GM12878 (cell line): ENCODE results near the gene LRRC8D. TPM values are rescaled to one million over a fixed set of nuclear protein-coding genes. Genes with fewer than 3 reads are reported as not detected.
A peak's percentile ranks its signal among the peaks of the same experiment; 100 is the strongest.

Experiments
- ATF3 ChIP-seq: IDR thresholded peaks from 2 replicates; pipeline ENCODE4 v1.6.1; 2011; ENCODE audit warnings: low read depth, mild to moderate bottlenecking, low read length, moderate library complexity, borderline replicate concordance; ENCODE audit errors: extremely low read depth
- BCLAF1 ChIP-seq: fragments of 450-650 bp; IDR thresholded peaks from 2 replicates; pipeline ENCODE4 v1.6.1; 2017; ENCODE audit warnings: antibody characterized with exemption, mild to moderate bottlenecking, moderate library complexity
- BHLHE40 ChIP-seq, 2 experiments: fragments of 450-650 bp in 1 of 2; IDR thresholded peaks; 2 replicates each; pipeline ENCODE4 v1.6.1; 2011 to 2017; ENCODE audit warnings: low read depth in 2 of 2, borderline replicate concordance in 1 of 2, improper control_type of control experiment in 1 of 2, low read length in 1 of 2, mild to moderate bottlenecking in 1 of 2
- E4F1 ChIP-seq: fragments of 450-650 bp; IDR thresholded peaks from 2 replicates; pipeline ENCODE4 v1.6.1; 2018; ENCODE audit warnings: borderline replicate concordance, mild to moderate bottlenecking; ENCODE audit not compliant: partially characterized antibody
- LARP7 ChIP-seq: fragments of 450-650 bp; IDR thresholded peaks from 2 replicates; pipeline ENCODE4 v1.6.1; 2017; ENCODE audit warnings: mild to moderate bottlenecking
- MAX ChIP-seq: IDR thresholded peaks from 2 replicates; pipeline ENCODE4 v1.6.1; 2012; ENCODE audit warnings: low read depth, low read length, improper control_type of control experiment
- MEF2A ChIP-seq: IDR thresholded peaks from 2 replicates; pipeline ENCODE4 v1.6.1; 2011; ENCODE audit warnings: low read depth, mild to moderate bottlenecking, low read length, moderate library complexity; ENCODE audit not compliant: insufficient read depth
- MYC ChIP-seq: IDR thresholded peaks from 2 replicates; pipeline ENCODE4 v1.6.1; 2011; ENCODE audit warnings: mild to moderate bottlenecking, low read length, moderate library complexity, inconsistent platforms; ENCODE audit not compliant: insufficient read depth, insufficient replicate concordance, insufficient read length, severe bottlenecking
- NFXL1 ChIP-seq: fragments of 450-650 bp; IDR thresholded peaks from 2 replicates; pipeline ENCODE4 v1.6.1; 2017; ENCODE audit warnings: antibody characterized with exemption, mild to moderate bottlenecking, borderline replicate concordance
- NFYB ChIP-seq: IDR thresholded peaks from 2 replicates; pipeline ENCODE4 v1.6.1; 2011; ENCODE audit warnings: low read depth, mild to moderate bottlenecking, low read length, improper control_type of control experiment, moderate library complexity; ENCODE audit not compliant: insufficient read depth
- NKRF ChIP-seq: fragments of 450-650 bp; conservative IDR thresholded peaks from 2 replicates; pipeline ENCODE4 v1.6.1; 2017; ENCODE audit warnings: mild to moderate bottlenecking, moderate library complexity
- POLR2AphosphoS5 ChIP-seq: IDR thresholded peaks from 2 replicates; pipeline ENCODE4 v1.6.1; 2011; ENCODE audit warnings: mild to moderate bottlenecking, low read length, inconsistent platforms
- RCOR1 ChIP-seq: conservative IDR thresholded peaks from 2 replicates; pipeline ENCODE4 v1.6.1; 2012; ENCODE audit warnings: low read depth, low read length, improper control_type of control experiment
- RELB ChIP-seq: fragments of 450-650 bp; IDR thresholded peaks from 2 replicates; pipeline ENCODE4 v1.6.1; 2017; ENCODE audit warnings: low read depth, mild to moderate bottlenecking, moderate library complexity
- STAT3 ChIP-seq: IDR thresholded peaks from 2 replicates; pipeline ENCODE4 v1.6.1; 2011; ENCODE audit warnings: low read depth, low read length, improper control_type of control experiment
- YY1 ChIP-seq: IDR thresholded peaks from 2 replicates; pipeline ENCODE4 v1.6.1; 2011; ENCODE audit warnings: low read depth, mild to moderate bottlenecking, low read length
- ZSCAN29 ChIP-seq: fragments of 450-650 bp; IDR thresholded peaks from 2 replicates; pipeline ENCODE4 v1.6.1; 2017; ENCODE audit warnings: mild to moderate bottlenecking, moderate library complexity
- polyA plus RNA-seq, 11 experiments: library from polyadenylated mRNA; depleted of rRNA in 4 of 11; unstranded in 6 of 11; stranded (reverse) in 5 of 11; fragments of >200 nt; fragmentation: Nextera tagmentation in 4 of 11; fragmentation: Illumina TruSeq in 1 of 11; extraction: Ambion mirVana in 4 of 11; extraction: Trizol in 1 of 11; gene quantifications; 1 replicate in 1 of 11; 2 replicates in 10 of 11; pipeline versions ENCODE4 v1.2.1 to v1.2.3, GENCODE V29; 2011 to 2016; ENCODE audit warnings: inconsistent platforms in 2 of 11, missing spikeins in 2 of 11, low read depth in 1 of 11
- total RNA-seq, 4 experiments: library from RNA; depleted of rRNA in 3 of 4; stranded (reverse); fragments of >200 nt in 3 of 4; fragmentation: Illumina TruSeq in 1 of 4; extraction: Trizol in 1 of 4; gene quantifications; 2 replicates each; pipeline versions ENCODE4 v1.2.1 to v1.2.3, GENCODE V29; 2013 to 2021

Gene LRRC8D
- total and polyA plus RNA-seq, 10 of the 15 experiments (the other 5 are each of a cell fraction or from before 2014, with no cell fraction given): 5.6 to 44.1 (median 26.8) TPM

GRCh38 chr1:89820422-89821321 lies at the start of gene LRRC8D (continued):
- no peak for TF ChIP-seq MYC
- 0 out of 2 replicates have a peak, but pooled peaks have one; percentile 34 for TF ChIP-seq ATF3
- TF ChIP-seq POLR2AphosphoS5: peak; percentile 43; the same call in 1 of the 2 replicates
- TF ChIP-seq MEF2A: no peak
- 0 out of 2 replicates have a peak, but pooled peaks have one; percentile 32 for TF ChIP-seq BCLAF1
- TF ChIP-seq STAT3: no peak
- peak; percentile 78 to 95; a peak in 3 of 4 replicates for TF ChIP-seq BHLHE40 (IDR thresholded peaks at IDR 0.05; ENCODE audit: borderline replicate concordance in 1 of 2, low read depth in 2 of 2, low read length in 1 of 2)
- TF ChIP-seq E4F1: no peak
- 0 out of 2 replicates have a peak, but pooled peaks have one; percentile 53 for TF ChIP-seq ZSCAN29
- 0 out of 2 replicates have a peak, but pooled peaks have one; percentile 19 for TF ChIP-seq RELB
- TF ChIP-seq NKRF: peak; percentile 57
- no peak for TF ChIP-seq RCOR1
- TF ChIP-seq NFXL1: no peak
- TF ChIP-seq NFYB: peak; percentile 88; the same call in 1 of the 2 replicates
- peak; percentile 82 for TF ChIP-seq YY1
- TF ChIP-seq LARP7: peak; percentile 95; the same call in 1 of the 2 replicates
- TF ChIP-seq MAX: peak; percentile 83; the same call in 1 of the 2 replicates
